Endothelial cell of hepatic sinusoid (primary cell): ENCODE results near the gene RBM4.

ENCODE experiments used
- in situ Hi-C: cut with HindIII; loops from 2 replicates; pipeline ENCODE4 v1.10.0; 2017; ENCODE audit warnings: low sequenced_read_pairs

RBM4 gene

DNA sequence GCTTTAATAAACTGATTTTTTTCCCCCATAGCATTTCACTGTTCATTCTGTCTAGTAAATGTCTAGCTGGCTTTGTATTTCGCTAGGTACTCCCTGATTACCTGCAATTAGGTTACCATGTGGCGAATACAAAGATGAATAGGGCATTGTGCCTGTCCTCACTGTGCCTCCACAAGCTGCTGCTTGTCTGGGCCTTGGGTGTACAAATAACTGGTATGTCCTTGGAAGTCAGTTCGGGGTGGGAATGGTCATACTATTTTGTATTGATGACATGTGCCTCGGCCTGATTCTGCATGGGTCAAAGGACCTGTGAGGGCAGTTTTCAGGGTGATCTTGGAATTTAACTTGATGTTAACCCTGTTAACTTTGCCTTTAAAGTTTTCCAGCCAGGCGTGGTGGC, 11.4 kb downstream of the RBM4 start:
- in situ Hi-C loops, result no loop called here

DNA sequence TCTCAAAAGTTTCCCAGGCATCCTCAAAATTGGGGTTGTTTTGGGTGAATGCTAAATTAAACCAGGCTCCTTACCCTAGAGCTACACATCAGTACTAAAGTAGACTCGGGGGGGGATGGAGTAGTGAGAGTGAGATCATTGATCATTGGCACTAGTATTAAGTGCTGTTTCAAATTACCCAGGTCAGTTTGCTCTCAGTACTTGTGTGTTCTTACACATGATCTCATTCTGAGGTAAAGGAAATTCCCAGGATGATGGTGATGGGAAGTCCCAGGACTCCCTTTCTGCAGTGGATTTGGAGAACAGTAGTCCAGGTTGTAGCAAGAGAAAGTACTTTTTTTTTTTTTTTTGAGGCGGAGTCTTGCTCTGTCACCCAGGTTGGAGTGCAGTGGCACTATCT, 12.5 kb downstream of the RBM4 start:
- in situ Hi-C loops, result no loop called here

DNA sequence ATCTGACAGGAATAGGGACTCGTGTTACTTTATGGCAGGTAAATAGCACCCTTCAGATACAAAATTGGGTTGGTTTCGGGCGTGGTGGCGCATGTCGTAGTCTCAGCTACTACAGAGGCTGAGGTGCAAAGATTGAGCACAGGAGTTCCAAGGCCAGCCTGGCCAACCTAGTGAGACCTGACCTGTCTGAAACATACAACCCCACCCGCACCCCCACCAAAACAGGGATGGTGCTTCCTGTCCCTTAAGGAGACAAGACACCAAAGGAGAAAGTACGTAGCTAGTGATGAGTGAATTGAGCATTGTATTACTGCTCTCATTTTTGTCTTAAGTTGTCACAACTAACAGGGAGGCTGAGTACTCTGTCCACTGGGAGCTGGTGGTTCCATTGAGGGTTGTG, 14.1 kb downstream of the RBM4 start:
- in situ Hi-C loops, result no loop called here

DNA sequence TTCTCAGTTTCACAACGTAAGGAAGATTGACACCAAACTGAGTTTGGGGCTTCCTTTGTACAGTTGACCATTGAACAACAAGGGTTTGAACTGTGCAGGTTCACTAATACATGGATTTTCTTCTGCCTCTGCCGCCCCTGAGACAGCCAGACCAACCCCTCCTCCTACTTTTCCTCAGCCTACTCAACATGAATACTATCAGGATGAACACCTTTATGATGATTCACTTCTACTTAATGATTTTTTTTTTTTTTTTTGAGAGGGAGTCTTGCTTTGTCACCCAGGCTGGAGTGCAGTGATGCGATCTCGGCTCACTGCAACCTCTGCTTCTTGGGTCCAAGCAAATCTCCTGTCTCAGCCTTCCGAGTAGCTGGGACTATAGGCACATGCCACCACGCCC, 14.6 kb downstream of the RBM4 start:
- in situ Hi-C loops, result no loop called here

DNA sequence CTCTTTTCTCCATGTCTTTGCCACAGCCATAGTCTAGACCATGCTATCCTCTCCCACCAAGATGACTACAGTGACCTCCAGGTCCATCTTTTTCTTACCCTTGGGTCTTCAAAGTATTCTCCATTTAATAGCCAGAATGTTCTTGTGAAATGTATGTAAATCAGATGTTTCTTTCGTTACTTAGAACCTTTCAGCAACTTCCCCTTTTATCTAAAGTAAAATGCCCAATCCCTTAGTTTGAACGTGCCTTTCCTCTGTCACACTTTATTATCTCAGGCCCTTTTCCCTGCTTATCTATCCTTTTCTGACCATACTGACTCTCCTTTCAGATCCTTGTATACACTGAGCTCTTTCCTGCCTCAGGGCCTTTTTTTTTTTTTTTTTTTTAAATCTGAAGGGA, 21.3 kb downstream of the RBM4 start:
- in situ Hi-C loops, result no loop called here

DNA sequence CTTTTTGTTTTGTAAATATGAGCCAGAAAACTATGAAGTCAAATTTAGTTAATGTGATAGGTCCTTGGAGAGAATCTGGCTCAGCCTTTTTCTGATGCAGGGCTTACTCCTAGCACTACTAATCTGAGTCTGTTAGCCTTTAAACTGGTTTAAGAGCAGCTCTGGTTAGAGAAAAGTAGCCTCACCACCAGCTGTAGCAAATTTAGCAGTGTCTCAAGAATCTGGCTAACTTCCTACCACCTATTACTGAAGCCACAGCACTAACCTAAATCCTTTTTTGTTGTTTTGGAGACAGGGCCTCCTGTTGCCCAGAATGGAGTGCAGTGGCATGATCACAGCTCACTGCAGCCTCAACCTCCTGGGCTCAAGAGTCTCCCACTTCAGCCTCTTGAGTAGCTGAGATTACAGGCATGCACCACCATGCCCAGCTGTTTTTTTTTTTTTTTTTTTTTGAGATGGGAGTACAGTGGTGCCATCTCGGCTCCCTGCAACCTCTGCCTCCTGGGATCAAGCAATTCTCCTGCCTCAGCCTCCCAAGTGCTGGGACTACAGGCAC, 25.3 kb downstream of the RBM4 start:
- in situ Hi-C loops, result no loop called here

DNA sequence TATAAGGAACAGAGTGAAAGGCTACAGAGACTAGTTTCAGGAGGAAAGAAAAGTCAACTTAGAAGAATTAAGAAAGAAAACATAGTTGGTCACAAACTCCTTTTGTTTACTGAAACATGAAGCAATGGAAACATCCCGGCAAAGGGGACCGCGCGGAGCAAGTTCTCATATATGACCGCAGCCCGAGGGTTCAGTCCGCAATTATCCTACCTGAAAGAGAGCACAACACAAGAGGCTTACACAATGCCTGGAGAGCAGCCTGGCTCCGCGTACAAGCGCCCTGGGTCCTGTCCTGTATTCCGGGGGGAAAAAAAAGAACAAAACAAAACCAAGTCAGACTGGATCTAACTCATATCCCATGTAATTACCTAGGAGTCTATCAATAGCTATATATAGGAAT, 26.9 kb downstream of the RBM4 start:
- in situ Hi-C loops, result no loop called here

DNA sequence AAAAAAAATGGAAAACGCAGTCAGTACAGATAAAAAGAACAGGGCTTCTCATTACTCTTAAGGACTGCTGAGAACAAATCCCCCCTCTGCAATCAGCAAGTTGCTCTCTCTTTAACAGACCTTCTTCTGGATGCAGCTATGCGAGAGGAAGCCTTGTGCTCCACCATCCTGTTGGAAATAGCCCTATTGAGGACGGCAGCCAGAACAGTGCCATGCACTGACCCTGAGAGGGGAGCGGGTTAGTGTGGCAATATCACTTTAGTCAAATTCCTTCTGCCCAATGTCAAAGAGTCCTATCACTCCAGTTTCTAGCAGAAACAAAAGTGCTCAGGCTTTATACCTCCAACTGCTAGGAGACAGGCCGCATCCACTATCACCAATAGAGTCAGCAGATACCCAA, 32.3 kb downstream of the RBM4 start:
- in situ Hi-C loops, result no loop called here

DNA sequence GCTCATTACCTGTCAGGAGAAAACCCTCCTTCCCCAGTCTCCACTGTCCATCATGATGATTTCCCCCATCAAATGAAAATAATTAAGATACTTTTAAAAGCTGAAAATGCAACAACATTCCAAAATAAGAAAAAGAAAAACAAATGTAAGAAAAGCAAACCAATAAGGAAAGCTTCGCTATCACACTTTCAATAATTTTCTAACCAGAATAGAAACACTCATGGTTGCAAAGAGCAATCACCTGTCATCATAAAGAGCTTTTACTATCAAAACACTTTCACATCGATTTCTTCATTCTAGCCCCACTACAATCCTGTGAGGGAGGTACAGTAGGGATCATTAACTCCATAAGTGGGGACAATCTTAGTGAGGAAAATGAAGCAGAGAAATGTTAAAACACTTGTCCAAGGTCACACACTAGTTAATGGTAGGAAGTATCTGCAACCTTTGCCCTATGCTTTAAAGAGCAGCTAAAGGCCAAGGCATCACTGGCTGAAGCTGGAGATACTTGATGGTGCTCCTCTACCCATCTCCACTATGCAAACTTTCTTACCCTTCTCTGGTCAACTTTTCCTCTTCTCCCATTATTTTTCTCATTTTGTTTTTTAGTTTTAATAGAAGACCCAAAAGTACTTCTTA, 36.6 kb downstream of the RBM4 start:
- in situ Hi-C loops, result loop anchor here (5.0 kb wide), 1 partner anchor 53 kb away; no protein-coding TSS in a partner anchor

DNA sequence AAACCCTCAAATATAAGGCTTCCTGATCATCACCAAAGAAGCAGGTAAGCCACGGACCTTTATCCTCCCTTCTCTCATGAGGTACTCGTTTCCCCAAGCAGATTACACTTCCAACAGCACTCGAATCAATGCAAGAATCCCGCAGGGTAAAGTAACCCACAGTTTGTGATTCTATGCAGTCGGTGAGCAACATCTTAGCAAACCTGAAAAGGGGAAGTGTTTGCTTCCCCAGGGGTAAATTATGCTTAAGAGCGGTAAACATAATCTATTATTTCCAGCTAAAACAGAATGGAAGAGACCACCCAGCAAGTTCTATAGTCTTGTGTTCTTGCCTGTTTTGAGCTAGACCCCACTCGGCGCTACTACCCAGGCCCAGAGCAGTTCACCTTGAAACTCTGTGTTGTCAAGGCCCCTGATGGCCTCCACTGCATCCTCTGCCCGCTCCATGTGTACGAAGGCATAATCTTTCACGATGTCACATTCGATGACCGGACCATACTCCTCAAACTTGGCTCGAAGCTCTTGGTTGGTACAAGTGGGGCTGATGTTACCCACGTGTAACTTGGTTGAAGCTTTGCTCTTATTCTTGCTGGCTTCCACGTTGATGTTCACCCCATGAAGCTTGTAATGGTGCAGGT, 37.9 kb downstream of the RBM4 start:
- in situ Hi-C loops, result loop anchor here (5.0 kb wide), 1 partner anchor 54 kb away; no protein-coding TSS in a partner anchor

DNA sequence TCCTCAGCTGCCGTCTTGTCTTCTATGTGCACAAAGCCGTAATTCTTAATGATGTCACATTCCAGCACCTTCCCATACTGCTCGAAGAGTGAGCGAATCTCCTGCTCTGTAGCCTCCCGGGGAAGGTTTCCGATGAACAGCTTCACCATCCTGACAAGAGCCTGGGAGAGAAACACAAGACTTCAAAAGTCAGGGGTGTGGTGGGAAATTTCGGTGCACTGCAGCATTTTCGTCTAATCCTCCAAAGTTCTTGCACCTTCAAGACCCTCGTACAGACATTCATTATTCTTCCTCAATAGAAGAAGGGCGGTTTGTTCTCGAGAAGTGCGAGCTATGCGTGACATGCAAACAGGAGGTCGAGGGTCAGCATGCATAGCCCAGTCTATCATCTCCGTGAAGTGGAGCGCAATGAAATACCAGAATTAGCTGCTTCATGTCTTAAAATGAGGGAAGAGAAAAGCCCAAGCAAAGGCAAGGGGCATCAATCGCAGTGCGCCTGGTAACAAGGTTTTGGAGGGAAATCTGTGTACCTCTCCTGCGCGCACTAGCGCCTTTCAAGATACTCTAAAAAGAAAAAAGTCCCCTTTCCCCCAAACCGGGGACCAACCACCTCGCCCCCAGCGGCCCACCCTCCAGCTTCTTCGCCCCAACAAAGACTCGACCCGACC, 38.6 kb downstream of the RBM4 start:
- in situ Hi-C loops, result loop anchor here (5.0 kb wide), 1 partner anchor 55 kb away; no protein-coding TSS in a partner anchor

DNA sequence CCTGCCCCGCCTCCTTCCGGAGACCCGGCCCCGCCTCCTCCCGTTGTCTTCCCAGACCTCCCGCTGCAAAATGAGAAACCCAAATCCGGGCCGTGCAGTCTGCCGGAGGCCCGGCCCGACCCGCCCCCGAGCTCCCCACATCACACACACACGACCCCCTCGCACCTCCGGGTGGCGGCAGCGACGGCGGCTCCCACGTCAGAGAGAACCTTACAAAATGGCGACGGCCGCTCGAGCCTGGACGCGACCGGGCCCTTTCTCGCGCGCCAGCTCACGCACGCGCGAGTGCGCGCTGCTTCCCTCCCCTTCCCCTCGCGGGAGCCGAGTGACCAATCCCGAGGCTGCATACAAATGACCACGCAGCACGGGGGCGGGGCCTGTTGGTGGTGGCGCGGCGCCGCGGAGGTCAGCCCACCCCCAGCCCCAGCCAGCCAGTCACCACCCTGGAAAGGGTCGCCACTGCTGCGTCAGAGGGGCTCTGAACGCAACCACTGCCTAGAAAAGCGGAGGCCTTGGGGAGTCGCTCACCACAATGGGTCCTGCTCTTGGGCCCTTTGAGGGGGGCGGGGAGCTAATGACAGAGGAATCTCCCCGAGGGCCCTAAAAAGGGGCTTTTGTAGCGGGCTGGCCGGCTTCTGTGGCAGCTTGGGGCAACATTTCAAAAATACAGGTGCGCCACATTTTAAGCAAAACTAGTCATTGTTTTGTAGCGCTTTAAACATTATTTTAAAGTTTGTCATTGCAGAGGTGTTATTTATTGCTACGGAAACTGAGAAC, 39.3 kb downstream of the RBM4 start, which contains the start of gene RBM4B:
Gene RBM4B, minus strand, starts transcription at position 289 of the 777 bp plus-strand sequence. CDS start 808 bp downstream, outside the sequence.
- in situ Hi-C loops, result loop anchor here (5.0 kb wide), 1 partner anchor 55 kb away; no protein-coding TSS in a partner anchor

DNA sequence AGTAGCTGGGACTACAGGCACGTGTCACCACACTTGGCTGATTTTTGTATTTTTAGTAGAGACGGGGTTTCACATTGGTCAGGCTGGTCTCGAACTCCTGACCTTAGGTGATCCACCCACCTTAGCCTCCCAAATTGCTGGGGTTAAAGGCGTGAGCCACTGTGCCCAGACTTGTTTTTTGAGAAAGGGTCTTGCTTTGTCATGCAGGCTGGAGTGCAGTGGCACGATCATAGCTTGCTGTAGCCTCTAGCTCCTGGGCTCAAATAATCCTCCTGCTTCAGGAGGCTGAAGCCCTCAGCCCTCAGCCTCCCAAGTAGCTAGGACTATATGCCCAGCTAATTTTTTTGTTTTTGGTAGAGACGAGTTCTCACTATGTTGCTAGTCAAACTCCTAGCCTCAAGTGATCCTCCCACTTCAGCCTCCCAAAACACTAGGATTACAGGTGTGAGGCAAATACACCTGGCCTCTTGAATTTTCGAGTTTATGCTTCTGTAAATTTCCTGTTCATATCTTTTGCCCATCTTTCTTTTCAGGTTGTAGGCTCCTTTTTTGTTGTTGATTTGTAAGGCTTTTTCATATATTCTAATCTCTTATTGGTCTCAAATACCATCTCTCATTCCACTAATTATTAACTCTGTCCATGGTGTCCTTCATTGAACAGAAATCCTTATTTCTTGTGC, 42.6 kb downstream of the RBM4 start:
- in situ Hi-C loops, result no loop called here

DNA sequence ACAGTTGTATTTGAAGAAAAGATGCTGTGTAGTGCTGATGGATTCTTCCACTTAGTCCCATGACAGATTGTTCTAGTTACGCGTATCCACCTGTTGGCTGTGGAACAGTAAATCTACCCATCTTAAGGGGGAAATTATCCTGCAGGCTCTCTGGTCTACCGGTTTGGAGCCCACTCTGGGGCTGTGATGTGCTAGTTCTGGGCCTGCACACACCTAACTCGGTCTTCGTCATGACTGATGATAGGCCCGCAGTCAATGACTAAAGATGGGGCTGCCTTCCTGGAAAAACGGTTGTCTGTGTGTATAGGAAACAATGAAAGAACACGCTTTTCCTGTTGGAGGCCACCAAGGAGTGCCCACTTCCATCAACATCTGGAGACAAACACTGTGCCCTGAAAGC, 45.4 kb downstream of the RBM4 start:
- in situ Hi-C loops, result no loop called here

DNA sequence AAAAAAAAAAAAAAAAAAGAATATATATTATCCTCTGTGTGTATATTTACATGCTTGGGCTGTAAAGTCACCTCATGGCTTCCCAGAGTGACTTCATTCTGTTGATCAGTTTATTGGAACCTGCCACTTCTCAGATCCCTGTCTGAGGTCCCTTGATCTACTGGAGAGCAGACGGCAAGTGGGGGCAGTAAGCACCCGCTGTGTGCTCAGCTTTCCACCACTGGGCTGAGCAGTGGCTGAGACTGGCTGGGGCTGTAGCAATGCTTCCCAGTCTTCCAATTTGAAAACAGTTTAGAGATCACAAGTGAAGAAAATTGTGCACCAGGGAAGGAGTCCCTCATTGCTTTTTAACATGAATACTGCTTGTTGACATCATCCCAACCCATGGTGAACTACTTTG, 46.1 kb downstream of the RBM4 start:
- in situ Hi-C loops, result no loop called here

DNA sequence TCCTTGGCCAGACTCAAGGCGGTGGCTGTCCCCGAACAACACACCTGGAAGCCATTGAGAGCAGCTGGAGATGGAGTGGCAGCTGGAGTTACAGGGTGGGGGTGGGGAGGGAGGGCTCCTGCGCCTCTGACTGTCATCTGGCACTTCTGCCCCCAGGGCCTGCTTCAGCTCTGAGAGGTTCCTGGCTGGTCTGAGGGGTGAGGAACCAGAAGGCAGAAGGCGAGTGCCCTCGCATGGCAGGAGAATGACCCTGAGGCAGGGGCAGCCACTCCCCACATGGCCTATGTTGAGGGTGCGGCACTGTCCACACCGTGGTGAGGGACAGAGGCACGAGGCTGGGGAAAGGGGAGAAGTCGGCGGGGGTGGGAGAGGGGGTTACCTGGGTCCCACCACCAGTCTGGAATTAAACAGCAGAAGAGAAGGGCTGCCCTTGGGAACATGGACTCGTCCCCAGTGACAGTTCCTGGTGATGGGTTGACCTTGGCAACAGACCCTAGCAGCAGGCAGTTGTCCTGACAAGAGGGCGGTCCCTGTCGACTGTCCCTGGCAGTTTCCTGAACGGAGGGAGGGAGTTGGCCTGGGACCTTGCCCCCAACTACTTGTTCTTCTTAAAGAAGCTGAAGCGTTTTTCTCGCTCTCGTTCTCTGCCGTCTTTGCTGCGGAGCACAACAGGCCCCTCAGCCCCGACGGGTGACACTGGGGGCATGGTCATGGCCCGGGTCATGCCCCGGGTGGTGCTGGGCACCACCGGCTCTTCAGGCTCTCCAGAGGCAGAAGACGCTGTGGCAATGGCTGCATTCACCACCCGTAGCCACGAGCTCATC, 47.0 kb downstream of the RBM4 start:
- in situ Hi-C loops, result no loop called here

DNA sequence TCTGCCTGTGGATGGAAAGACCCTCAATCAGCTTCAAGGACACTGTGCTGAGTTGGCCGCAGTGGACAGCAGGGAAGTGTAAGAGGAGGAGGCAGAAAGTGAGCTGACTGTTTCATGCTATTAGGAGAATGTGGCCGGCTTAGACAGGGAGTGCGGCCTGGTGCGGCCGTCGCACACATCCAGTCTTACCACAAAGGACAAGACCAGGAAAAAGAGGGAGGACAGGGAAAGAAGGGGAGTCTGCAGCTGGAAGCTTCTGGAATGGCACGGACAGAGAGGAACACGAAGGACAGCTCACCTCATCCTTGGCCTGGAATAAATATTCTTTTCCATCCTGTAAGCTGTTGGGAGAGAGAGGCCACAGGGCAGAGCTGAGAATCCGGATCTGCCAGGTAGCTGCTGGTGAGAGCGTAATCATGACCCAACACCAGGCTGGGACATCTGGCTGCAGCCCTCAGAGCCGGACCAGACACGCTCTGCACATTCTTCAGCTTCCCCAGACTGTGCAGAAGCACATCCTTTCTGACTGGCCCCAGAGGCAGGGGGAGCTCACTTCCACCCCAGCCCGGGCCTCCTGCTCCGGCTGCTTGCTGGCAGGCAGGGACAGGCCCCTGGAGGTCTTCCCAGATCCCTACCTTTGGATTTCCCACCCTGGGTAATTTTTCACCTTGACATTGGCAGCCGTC, 47.7 kb downstream of the RBM4 start:
- in situ Hi-C loops, result no loop called here

DNA sequence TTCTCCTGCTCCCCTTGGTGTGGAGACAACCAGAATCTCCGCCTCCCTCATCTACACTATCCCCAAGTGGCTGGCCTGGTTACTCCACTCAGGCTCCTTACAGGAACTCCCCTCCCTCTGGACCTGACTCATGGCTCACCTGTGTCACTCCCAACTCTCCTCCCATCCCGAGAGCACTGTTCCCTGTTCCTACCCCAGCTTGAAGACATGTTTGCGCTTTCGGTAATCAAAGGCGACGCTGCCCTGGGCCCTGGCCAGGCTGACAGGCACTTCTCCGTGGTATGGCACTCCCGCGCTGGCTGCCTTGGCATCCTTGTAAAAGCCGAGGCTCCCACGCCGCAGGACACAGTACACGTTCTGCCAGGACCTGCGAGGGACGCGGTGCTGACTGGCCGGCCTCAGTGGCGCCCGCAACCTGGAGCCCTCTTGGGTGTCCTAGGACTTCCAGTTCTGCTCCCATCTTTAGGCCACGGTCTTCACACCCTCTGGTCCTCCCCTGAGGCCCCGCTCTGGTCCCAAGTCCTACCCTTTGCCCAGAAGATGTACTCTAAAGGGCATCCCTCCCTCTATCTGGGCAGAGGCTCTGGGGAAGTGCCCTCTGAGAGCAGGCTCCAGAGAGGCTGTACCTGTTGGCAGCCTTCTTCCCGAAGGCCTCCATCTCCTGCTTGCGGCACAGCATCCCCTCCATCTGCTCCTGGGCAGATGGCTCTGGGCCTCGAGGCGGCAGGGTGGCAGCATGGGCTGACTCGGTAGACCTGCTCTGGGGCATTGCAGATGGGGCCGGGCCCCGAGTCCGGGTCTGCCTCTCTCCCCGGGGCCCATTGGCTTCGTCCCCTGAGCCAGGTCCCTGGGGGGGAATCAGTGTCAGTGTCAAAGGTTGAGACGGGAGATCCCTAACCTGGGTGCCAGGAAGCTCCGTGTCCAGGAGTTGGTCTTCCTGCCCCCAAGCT, 48.6 kb downstream of the RBM4 start:
- in situ Hi-C loops, result no loop called here
